Esophagus squamous epithelium (tissue), 4 donors: ENCODE results near the gene RPA3.

Experiments
- POLR2A ChIP-seq, 4 donors: fragments of 450-650 bp; IDR thresholded peaks; one replicate each; pipeline ENCODE4 v1.6.1; 2017; ENCODE audit warnings: antibody characterized with exemption in 4 of 4, mild to moderate bottlenecking in 4 of 4, moderate library complexity in 3 of 4
- TF ChIP-seq, protein P1 (sequence below), 6 experiments: fragments of 450-650 bp in 4 of 6; fragments of 200-600 bp in 2 of 6; sonication (generic) in 2 of 6; IDR thresholded peaks; one replicate each; pipeline ENCODE4 v1.5.1; 2016 to 2019; ENCODE audit warnings: antibody characterized with exemption in 6 of 6, mild to moderate bottlenecking in 4 of 6, moderate library complexity in 4 of 6

DNA sequence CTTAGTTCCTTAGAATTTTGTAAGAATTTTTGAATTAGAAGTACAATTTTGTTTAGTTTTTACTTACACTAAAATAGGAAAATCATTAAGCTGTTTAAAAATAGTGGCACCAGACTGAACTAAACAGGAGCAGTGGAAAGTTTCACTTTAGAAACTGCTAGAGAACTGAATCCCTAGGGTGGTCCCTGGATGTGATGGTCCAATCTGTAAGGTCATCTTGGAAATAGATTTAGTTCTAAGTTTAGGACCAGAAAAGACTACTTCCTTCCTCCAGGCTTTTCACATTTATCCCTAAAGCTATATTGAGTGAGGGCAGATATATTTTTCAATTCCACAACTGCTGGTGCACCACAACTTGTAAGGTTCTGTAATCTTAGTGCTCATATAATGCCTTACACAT is 19.0 kb downstream of the RPA3 start:
- TF ChIP-seq, protein P1, sequence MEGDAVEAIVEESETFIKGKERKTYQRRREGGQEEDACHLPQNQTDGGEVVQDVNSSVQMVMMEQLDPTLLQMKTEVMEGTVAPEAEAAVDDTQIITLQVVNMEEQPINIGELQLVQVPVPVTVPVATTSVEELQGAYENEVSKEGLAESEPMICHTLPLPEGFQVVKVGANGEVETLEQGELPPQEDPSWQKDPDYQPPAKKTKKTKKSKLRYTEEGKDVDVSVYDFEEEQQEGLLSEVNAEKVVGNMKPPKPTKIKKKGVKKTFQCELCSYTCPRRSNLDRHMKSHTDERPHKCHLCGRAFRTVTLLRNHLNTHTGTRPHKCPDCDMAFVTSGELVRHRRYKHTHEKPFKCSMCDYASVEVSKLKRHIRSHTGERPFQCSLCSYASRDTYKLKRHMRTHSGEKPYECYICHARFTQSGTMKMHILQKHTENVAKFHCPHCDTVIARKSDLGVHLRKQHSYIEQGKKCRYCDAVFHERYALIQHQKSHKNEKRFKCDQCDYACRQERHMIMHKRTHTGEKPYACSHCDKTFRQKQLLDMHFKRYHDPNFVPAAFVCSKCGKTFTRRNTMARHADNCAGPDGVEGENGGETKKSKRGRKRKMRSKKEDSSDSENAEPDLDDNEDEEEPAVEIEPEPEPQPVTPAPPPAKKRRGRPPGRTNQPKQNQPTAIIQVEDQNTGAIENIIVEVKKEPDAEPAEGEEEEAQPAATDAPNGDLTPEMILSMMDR (IDR thresholded peaks at IDR 0.05), result no peak
- no peak for TF ChIP-seq POLR2A (IDR thresholded peaks at IDR 0.05)
